HL-60 (cell line): Measurements from ENCODE around the gene ATP4A.
A peak's percentile ranks its signal among the peaks of the same experiment; 100 is the strongest.
"Not testable (repeated sequence)": the region's sequence is repeated elsewhere in the genome, so short reads cannot be mapped to it uniquely, and the experiment has no call there.

Source experiments
- DNase-seq, 2 experiments: peaks; one replicate each; pipeline ENCODE4 v3.0.0-alpha.2; 2010 to 2020; ENCODE audit warnings: low read depth in 1 of 2, low spot score in 1 of 2
- H3K27ac ChIP-seq: fragments of 250-450 bp; sonication (Bioruptor Pico); replicated peaks from 2 replicates; pipeline ENCODE4 v1.5.1; 2020; ENCODE audit warnings: mild to moderate bottlenecking, moderate library complexity
- H3K27me3 ChIP-seq: fragments of 250-450 bp; sonication (Bioruptor Pico); 2 replicates; pipeline ENCODE4 v1.5.1; 2021; ENCODE audit warnings: mild to moderate bottlenecking, moderate library complexity; ENCODE audit not compliant: insufficient read depth, poor library complexity, severe bottlenecking
- H3K4me3 ChIP-seq: replicated peaks from 2 replicates; pipeline ENCODE4 v1.5.1; 2011; ENCODE audit warnings: mild to moderate bottlenecking, control low read depth, low read length; ENCODE audit not compliant: insufficient read depth
- CTCF ChIP-seq: IDR thresholded peaks from one replicate; pipeline ENCODE4 v1.5.1; 2011; ENCODE audit warnings: low read length, control low read depth, inconsistent platforms; ENCODE audit not compliant: insufficient read depth
- GABPA ChIP-seq: IDR thresholded peaks from 2 replicates; pipeline ENCODE4 v1.6.1; 2012; ENCODE audit warnings: low read depth
- POLR2AphosphoS5 ChIP-seq: IDR thresholded peaks from 2 replicates; pipeline ENCODE4 v1.6.1; 2012; ENCODE audit warnings: low read depth
- REST ChIP-seq: IDR thresholded peaks from 2 replicates; pipeline ENCODE4 v1.6.1; 2012; ENCODE audit warnings: low read depth; ENCODE audit not compliant: insufficient replicate concordance
- SPI1 ChIP-seq: IDR thresholded peaks from 2 replicates; pipeline ENCODE4 v1.6.1; 2012; ENCODE audit warnings: low read depth, mild to moderate bottlenecking, borderline replicate concordance

ATP4A gene

GRCh38 chr19:35608251-35608650, 44.8 kb upstream of the ATP4A start:
- Histone ChIP-seq H3K4me3 (no peak overlapping the region), H3K27ac (no peak overlapping the region), H3K27me3 (no peaks in the 10 kb centered on the region)
- peak in 1 of 2 experiments; percentile 11 for DNase-seq
- TF ChIP-seq POLR2AphosphoS5 (no peak), CTCF (no peak), SPI1 (no peak), GABPA (no peak), REST (no peak)

GRCh38 chr19:35607661-35608060, 44.2 kb upstream of the ATP4A start:
- Histone ChIP-seq H3K27me3 (no peaks in the 10 kb centered on the region), H3K4me3 (no peak overlapping the region)
- no peak for TF ChIP-seq POLR2AphosphoS5
- no peak for TF ChIP-seq SPI1
- TF ChIP-seq CTCF: no peak
- no peak for TF ChIP-seq GABPA
- TF ChIP-seq REST: no peak

GRCh38 chr19:35607170-35607569, 43.7 kb upstream of the ATP4A start:
- not testable (repeated sequence) for DNase-seq, H3K27ac ChIP-seq, H3K27me3 ChIP-seq, H3K4me3 ChIP-seq

More at GRCh38 chr19:35607661-35608060, 44.2 kb upstream of the ATP4A start:
- no peak overlapping the region for H3K27ac ChIP-seq
- DNase-seq: no peak

- not testable (repeated sequence) for H3K4me3 ChIP-seq, H3K27ac ChIP-seq, H3K27me3 ChIP-seq, DNase-seq
These were observed 41.0 kb upstream of the ATP4A start for GRCh38 chr19:35604436-35604835.

GRCh38 chr19:35601971-35602370, 38.5 kb upstream of the ATP4A start:
- H3K4me3 ChIP-seq: no peak overlapping the region
- H3K27me3 ChIP-seq: no peaks in the 10 kb centered on the region
- TF ChIP-seq SPI1: no peak
- DNase-seq: no peak
- no peak overlapping the region for H3K27ac ChIP-seq
